Dendritic cell treated with granulocyte-macrophage colony-stimulating factor and Interleukin-4, amounts not matched to agents 40 ng/mL and 50 ng/mL, for 4 days (primary cell): ENCODE data around the gene ZIC5.

ENCODE experiments used
- H3K27ac Mint-ChIP-seq: one replicate; pipeline ENCODE4 v1.8.0; 2022; ENCODE audit warnings: mild to moderate bottlenecking, mixed read lengths
- H3K27me3 Mint-ChIP-seq: one replicate; pipeline ENCODE4 v1.8.0; 2022; ENCODE audit warnings: mild to moderate bottlenecking, mixed read lengths
- H3K36me3 Mint-ChIP-seq: one replicate; pipeline ENCODE4 v1.8.0; 2022; ENCODE audit warnings: low read depth, mixed read lengths
- H3K4me1 Mint-ChIP-seq: one replicate; pipeline ENCODE4 v1.8.0; 2022; ENCODE audit warnings: low read depth, mixed read lengths
- H3K4me3 Mint-ChIP-seq: one replicate; pipeline ENCODE4 v1.8.0; 2022; ENCODE audit warnings: mild to moderate bottlenecking, moderate library complexity, mixed read lengths
- H3K9me3 Mint-ChIP-seq: one replicate; pipeline ENCODE4 v1.8.0; 2022; ENCODE audit warnings: mixed read lengths
- intact Hi-C: fragments of 100-400 bp; cut with micrococcal nuclease; formaldehyde crosslinking; loops from one replicate; pipeline ENCODE4 v1.15.0; 2022

ZIC5 gene

GRCh38 chr13:99971576-99972189 lies at the start of gene ZIC5:
Gene ZIC5 (minus strand): TSS chr13:99971767. CDS start chr13:99971603, 164 bp downstream.
- intact Hi-C loops: no loop called here
- H3K36me3 Mint-ChIP-seq: no peaks in the 10 kb centered on the region
- peaks cover 83% of the 10 kb centered on the region for H3K27me3 Mint-ChIP-seq
- no peak within 1 kb of the TSS for H3K27ac Mint-ChIP-seq
- H3K4me1 Mint-ChIP-seq: peaks cover 21% of the 10 kb centered on the region
- no peaks in the 10 kb centered on the region for H3K9me3 Mint-ChIP-seq
- H3K4me3 Mint-ChIP-seq: no peak within 1 kb of the TSS

- Mint-ChIP-seq H3K4me3 (no peak overlapping the region), H3K36me3 (no peaks in the 10 kb centered on the region), H3K9me3 (no peaks in the 10 kb centered on the region), H3K27ac (no peak overlapping the region), H3K4me1 (no peaks in the 10 kb centered on the region), H3K27me3 (peaks cover 12% of the 10 kb centered on the region)
- intact Hi-C loops: no loop called here
Measured at GRCh38 chr13:100019780-100020356, 48.3 kb upstream of the ZIC5 start.

- H3K27ac Mint-ChIP-seq: no peak overlapping the region
- H3K27me3 Mint-ChIP-seq: peaks cover 46% of the 10 kb centered on the region
- no peaks in the 10 kb centered on the region for H3K9me3 Mint-ChIP-seq
- no peaks in the 10 kb centered on the region for H3K36me3 Mint-ChIP-seq
- intact Hi-C loops: no loop called here
- H3K4me3 Mint-ChIP-seq: no peak overlapping the region
- H3K4me1 Mint-ChIP-seq: no peaks in the 10 kb centered on the region
Measured at GRCh38 chr13:100014621-100015020, 43.1 kb upstream of the ZIC5 start.

- peaks cover 88% of the 10 kb centered on the region for H3K27me3 Mint-ChIP-seq
- H3K9me3 Mint-ChIP-seq: no peaks in the 10 kb centered on the region
- H3K4me3 Mint-ChIP-seq: no peak overlapping the region
- intact Hi-C loops: no loop called here
- peaks cover under 1% of the 10 kb centered on the region for H3K4me1 Mint-ChIP-seq
- H3K27ac Mint-ChIP-seq: no peak overlapping the region
- H3K36me3 Mint-ChIP-seq: no peaks in the 10 kb centered on the region
Measured at GRCh38 chr13:99998261-99998660, 26.7 kb upstream of the ZIC5 start.

- Mint-ChIP-seq H3K27me3 (peaks cover 87% of the 10 kb centered on the region), H3K36me3 (no peaks in the 10 kb centered on the region), H3K9me3 (no peaks in the 10 kb centered on the region), H3K27ac (no peak overlapping the region), H3K4me1 (peaks cover 5% of the 10 kb centered on the region), H3K4me3 (no peak overlapping the region)
- intact Hi-C loops: no loop called here
Measured at GRCh38 chr13:99997702-99998214, 26.2 kb upstream of the ZIC5 start.

GRCh38 chr13:99996381-99996973 lies 24.9 kb upstream of the ZIC5 start:
- H3K27me3 Mint-ChIP-seq: peaks cover 92% of the 10 kb centered on the region
- no peaks in the 10 kb centered on the region for H3K36me3 Mint-ChIP-seq
- H3K27ac Mint-ChIP-seq: no peak overlapping the region
- no peaks in the 10 kb centered on the region for H3K9me3 Mint-ChIP-seq
- intact Hi-C loops: no loop called here
- H3K4me1 Mint-ChIP-seq: peaks cover 16% of the 10 kb centered on the region
- H3K4me3 Mint-ChIP-seq: no peak overlapping the region

GRCh38 chr13:99995589-99996380 lies 24.2 kb upstream of the ZIC5 start:
- intact Hi-C loops: no loop called here
- Mint-ChIP-seq H3K27me3 (peaks cover 94% of the 10 kb centered on the region), H3K9me3 (no peaks in the 10 kb centered on the region), H3K36me3 (no peaks in the 10 kb centered on the region), H3K4me3 (peak overlapping the region; percentile 17), H3K27ac (no peak overlapping the region), H3K4me1 (peaks cover 19% of the 10 kb centered on the region)

- intact Hi-C loops: no loop called here
- no peaks in the 10 kb centered on the region for H3K9me3 Mint-ChIP-seq
- no peak overlapping the region for H3K4me3 Mint-ChIP-seq
- H3K4me1 Mint-ChIP-seq: peaks cover 26% of the 10 kb centered on the region
- H3K27ac Mint-ChIP-seq: no peak overlapping the region
- H3K27me3 Mint-ChIP-seq: peaks cover 94% of the 10 kb centered on the region
- H3K36me3 Mint-ChIP-seq: no peaks in the 10 kb centered on the region
Measured at GRCh38 chr13:99995104-99995588, 23.6 kb upstream of the ZIC5 start.

- Mint-ChIP-seq H3K27ac (no peak overlapping the region), H3K27me3 (peaks cover 95% of the 10 kb centered on the region), H3K4me3 (no peak overlapping the region), H3K9me3 (no peaks in the 10 kb centered on the region), H3K4me1 (peaks cover 31% of the 10 kb centered on the region), H3K36me3 (no peaks in the 10 kb centered on the region)
- intact Hi-C loops: no loop called here
Measured at GRCh38 chr13:99994638-99995020, 23.1 kb upstream of the ZIC5 start.

- peaks cover 98% of the 10 kb centered on the region for H3K27me3 Mint-ChIP-seq
Measured at GRCh38 chr13:99993660-99994637, 22.4 kb upstream of the ZIC5 start.

GRCh38 chr13:99992949-99993351 lies 21.4 kb upstream of the ZIC5 start:
- peaks cover 97% of the 10 kb centered on the region for H3K27me3 Mint-ChIP-seq
- no peak overlapping the region for H3K27ac Mint-ChIP-seq
- intact Hi-C loops: no loop called here

More at GRCh38 chr13:99993660-99994637, 22.4 kb upstream of the ZIC5 start:
- no peaks in the 10 kb centered on the region for H3K9me3 Mint-ChIP-seq
- intact Hi-C loops: no loop called here
- no peak overlapping the region for H3K27ac Mint-ChIP-seq
- no peak overlapping the region for H3K4me3 Mint-ChIP-seq
- peaks cover 38% of the 10 kb centered on the region for H3K4me1 Mint-ChIP-seq
- H3K36me3 Mint-ChIP-seq: no peaks in the 10 kb centered on the region

GRCh38 chr13:99991828-99992775 lies 20.5 kb upstream of the ZIC5 start:
- Mint-ChIP-seq H3K36me3 (no peaks in the 10 kb centered on the region), H3K4me1 (peaks cover 43% of the 10 kb centered on the region), H3K9me3 (no peaks in the 10 kb centered on the region), H3K27me3 (peaks cover 97% of the 10 kb centered on the region), H3K27ac (no peak overlapping the region), H3K4me3 (no peak overlapping the region)
- intact Hi-C loops: no loop called here

More at GRCh38 chr13:99992949-99993351, 21.4 kb upstream of the ZIC5 start:
- H3K4me1 Mint-ChIP-seq: peaks cover 43% of the 10 kb centered on the region
- no peaks in the 10 kb centered on the region for H3K36me3 Mint-ChIP-seq
- no peaks in the 10 kb centered on the region for H3K9me3 Mint-ChIP-seq
- no peak overlapping the region for H3K4me3 Mint-ChIP-seq
